H1 (cell line): ENCODE data around the gene PTPMT1. TPM values are rescaled to one million over a fixed set of nuclear protein-coding genes. Genes with fewer than 3 reads are reported as not detected.

Source experiments
- ASH2L ChIP-seq: fragments of 200-600, 300-600 bp; sonication (generic); IDR thresholded peaks from one replicate; pipeline ENCODE4 v1.7.1; 2017; ENCODE audit warnings: low read length
- ATF2 ChIP-seq: IDR thresholded peaks from 2 replicates; pipeline ENCODE4 v1.6.1; 2012; ENCODE audit warnings: low read length, inconsistent platforms
- BRCA1 ChIP-seq: IDR thresholded peaks from 2 replicates; pipeline ENCODE4 v1.6.1; 2012; ENCODE audit warnings: low read depth, low read length, improper control_type of control experiment
- CTBP2 ChIP-seq: IDR thresholded peaks from 2 replicates; pipeline ENCODE4 v1.7.0; 2011; ENCODE audit warnings: borderline replicate concordance, mild to moderate bottlenecking, moderate library complexity, mixed read lengths, low read length; ENCODE audit not compliant: insufficient read depth, insufficient read length
- CTCF ChIP-seq, 3 experiments: IDR thresholded peaks; 1 replicate in 2 of 3; 2 replicates in 1 of 3; pipeline versions ENCODE4 v1.5.1 to v1.6.1; 2011; ENCODE audit warnings: low read length in 3 of 3, mild to moderate bottlenecking in 3 of 3, inconsistent platforms in 2 of 3, low read depth in 1 of 3, moderate library complexity in 1 of 3; ENCODE audit not compliant: insufficient read depth in 1 of 3; ENCODE audit errors: control extremely low read depth in 1 of 3
- E2F6 ChIP-seq: IDR thresholded peaks from 2 replicates; pipeline ENCODE4 v1.6.1; 2012; ENCODE audit warnings: inconsistent platforms
- EZH2 ChIP-seq: fragments of 200-600 bp; sonication (generic); IDR thresholded peaks from 2 replicates; pipeline ENCODE4 v1.7.1; 2012; ENCODE audit warnings: low read depth, mild to moderate bottlenecking, moderate library complexity, low read length, inconsistent platforms; ENCODE audit not compliant: severe bottlenecking
- FOSL1 ChIP-seq: IDR thresholded peaks from 2 replicates; pipeline ENCODE4 v1.6.1; 2011; ENCODE audit warnings: mild to moderate bottlenecking, low read depth, low read length, moderate library complexity; ENCODE audit not compliant: insufficient read depth
- GABPA ChIP-seq: IDR thresholded peaks from 2 replicates; pipeline ENCODE4 v1.6.1; 2011; ENCODE audit warnings: mild to moderate bottlenecking, low read length, moderate library complexity, borderline replicate concordance; ENCODE audit not compliant: insufficient read depth
- GTF2F1 ChIP-seq: IDR thresholded peaks from 2 replicates; pipeline ENCODE4 v1.6.1; 2012; ENCODE audit warnings: low read depth, low read length, improper control_type of control experiment, borderline replicate concordance
- HDAC6 ChIP-seq: IDR thresholded peaks from one replicate; pipeline ENCODE4 v1.7.1; 2012; ENCODE audit warnings: low read depth, mild to moderate bottlenecking, inconsistent platforms, low read length, moderate library complexity
- JUN ChIP-seq: IDR thresholded peaks from 2 replicates; pipeline ENCODE4 v1.6.1; 2011; ENCODE audit warnings: low read depth, mild to moderate bottlenecking, improper control_type of control experiment, low read length
- JUND ChIP-seq: IDR thresholded peaks from 2 replicates; pipeline ENCODE4 v1.6.1; 2011; ENCODE audit warnings: mild to moderate bottlenecking, improper control_type of control experiment, low read length
- KDM4A ChIP-seq: IDR thresholded peaks from one replicate; pipeline ENCODE4 v1.7.1; 2012; ENCODE audit warnings: low read depth, mild to moderate bottlenecking, moderate library complexity, low read length, inconsistent platforms; ENCODE audit not compliant: severe bottlenecking
- MAFK ChIP-seq: IDR thresholded peaks from 2 replicates; pipeline ENCODE4 v1.6.1; 2012; ENCODE audit warnings: low read depth, mild to moderate bottlenecking, improper control_type of control experiment, low read length
- PHF8 ChIP-seq: fragments of 200-600 bp; sonication (generic); conservative IDR thresholded peaks from 2 replicates; pipeline ENCODE4 v1.7.1; 2012; ENCODE audit warnings: low read depth, mild to moderate bottlenecking, inconsistent platforms, low read length, moderate library complexity
- POLR2A ChIP-seq, 2 experiments: IDR thresholded peaks; 1 replicate in 1 of 2; 2 replicates in 1 of 2; pipeline ENCODE4 v1.6.1; 2011; ENCODE audit warnings: low read depth in 2 of 2, low read length in 2 of 2, mild to moderate bottlenecking in 2 of 2; ENCODE audit errors: control extremely low read depth in 1 of 2
- RFX5 ChIP-seq: IDR thresholded peaks from 2 replicates; pipeline ENCODE4 v1.6.1; 2011; ENCODE audit warnings: low read depth, low read length, improper control_type of control experiment, borderline replicate concordance
- RXRA ChIP-seq: IDR thresholded peaks from 2 replicates; pipeline ENCODE4 v1.6.1; 2011; ENCODE audit warnings: low read depth, mild to moderate bottlenecking, low read length, moderate library complexity; ENCODE audit not compliant: insufficient read depth
- SIN3A ChIP-seq, 2 experiments: IDR thresholded peaks in 1 of 2; conservative IDR thresholded peaks in 1 of 2; 2 replicates each; pipeline ENCODE4 v1.6.1; 2011 to 2012; ENCODE audit warnings: low read length in 2 of 2, improper control_type of control experiment in 1 of 2, low read depth in 1 of 2, mild to moderate bottlenecking in 1 of 2
- SRF ChIP-seq: IDR thresholded peaks from 2 replicates; pipeline ENCODE4 v1.6.1; 2011; ENCODE audit warnings: mild to moderate bottlenecking, low read depth, low read length, moderate library complexity
- polyA plus RNA-seq, 7 experiments: library from polyadenylated mRNA; depleted of rRNA in 3 of 7; stranded (reverse) in 5 of 7; unstranded in 2 of 7; fragments of >200 nt in 5 of 7; fragments of 200-250 nt in 2 of 7; gene quantifications; 1 replicate in 5 of 7; 2 replicates in 1 of 7; 4 replicates in 1 of 7; pipeline versions ENCODE4 v1.2.1 to v1.2.3, GENCODE V29; 2011 to 2013; ENCODE audit warnings: missing spikeins in 2 of 7, mixed read lengths in 2 of 7
- total RNA-seq: library from RNA; stranded (reverse); fragmentation: NEBNext Ultra II Directional; extraction: Animal tissue kit (Norgen Biotek cat#: 25700); gene quantifications from 2 replicates; pipeline ENCODE4 v1.2.1, GENCODE V29; 2021

PTPMT1 gene
- total and polyA plus RNA-seq, 2 of the 8 experiments (the other 6 are each of a cell fraction or from before 2014, with no cell fraction given) = 44.8 to 105 TPM

- no peak for TF ChIP-seq GABPA
- TF ChIP-seq ATF2 = no peak
- no peak for TF ChIP-seq EZH2
- no peak for TF ChIP-seq ASH2L
- 0 out of 2 replicates have a peak, but pooled peaks have one; percentile 32 for TF ChIP-seq PHF8
- TF ChIP-seq BRCA1 = no peak
- TF ChIP-seq HDAC6 = no peak
- TF ChIP-seq SRF = no peak
- no peak for TF ChIP-seq RXRA
- TF ChIP-seq JUN = no peak
- no peak for TF ChIP-seq SIN3A (conservative IDR thresholded peaks at IDR 0.05 in 1 of 2, IDR thresholded peaks at IDR 0.05 in 1 of 2; ENCODE audit: low read depth in 1 of 2, low read length in 2 of 2)
- no peak for TF ChIP-seq E2F6
- no peak for TF ChIP-seq GTF2F1
- no peak for TF ChIP-seq CTCF (IDR thresholded peaks at IDR 0.05; ENCODE audit: control extremely low read depth in 1 of 3, insufficient read depth in 1 of 3, low read depth in 1 of 3, low read length in 3 of 3)
- no peak for TF ChIP-seq JUND
- TF ChIP-seq CTBP2 = no peak
- no peak for TF ChIP-seq RFX5
- TF ChIP-seq POLR2A (IDR thresholded peaks at IDR 0.05; ENCODE audit: control extremely low read depth in 1 of 2, low read depth in 2 of 2, low read length in 2 of 2) = no peak
- no peak for TF ChIP-seq FOSL1
- no peak for TF ChIP-seq KDM4A
- TF ChIP-seq MAFK = no peak
Observed at GRCh38 chr11:47553406-47553743, 12.0 kb upstream of the PTPMT1 start (continued).
